Progenitor cell of endocrine pancreas (in vitro differentiated cells): ENCODE measurements around the gene OR2H1. TPM values are rescaled to one million over a fixed set of nuclear protein-coding genes. Genes with fewer than 3 reads are reported as not detected.

Source experiments
- DNase-seq: peaks from one replicate; pipeline ENCODE4 v3.0.0; 2021; ENCODE audit warnings: low spot score; ENCODE audit not compliant: unreplicated experiment
- H3K27ac Mint-ChIP-seq: 2 replicates; pipeline ENCODE4 v1.8.0; 2021; ENCODE audit warnings: mild to moderate bottlenecking, moderate library complexity, mixed read lengths
- H3K27me3 Mint-ChIP-seq: 2 replicates; pipeline ENCODE4 v1.8.0; 2021; ENCODE audit warnings: mixed read lengths
- H3K36me3 Mint-ChIP-seq: 2 replicates; pipeline ENCODE4 v1.8.0; 2022; ENCODE audit warnings: mixed read lengths; ENCODE audit not compliant: insufficient read depth
- H3K4me1 Mint-ChIP-seq: 2 replicates; pipeline ENCODE4 v1.8.0; 2021; ENCODE audit warnings: low read depth, mixed read lengths
- H3K4me3 Mint-ChIP-seq: 2 replicates; pipeline ENCODE4 v1.8.0; 2021; ENCODE audit warnings: low read depth, mild to moderate bottlenecking, moderate library complexity, mixed read lengths
- H3K9me3 Mint-ChIP-seq: 2 replicates; pipeline ENCODE4 v1.8.0; 2021; ENCODE audit warnings: low read depth, mixed read lengths
- total RNA-seq: library from RNA; stranded (reverse); gene quantifications from 2 replicates; pipeline ENCODE4 v1.2.1, GENCODE V29; 2021
- TF ChIP-seq, protein P1 (sequence below): fragments of 200-600 bp; sonication (generic); IDR thresholded peaks from one replicate; pipeline ENCODE4 v1.5.0; 2021; ENCODE audit warnings: antibody characterized with exemption, mild to moderate bottlenecking; ENCODE audit not compliant: unreplicated experiment

OR2H1 gene
- total RNA-seq, 1 donor from 2014 or later = not detected

- Mint-ChIP-seq H3K27ac (no peak overlapping the region), H3K36me3 (no peaks in the 10 kb centered on the region)
- no peak for DNase-seq
Measured at GRCh38 chr6:29500594-29500993, 43.6 kb downstream of the OR2H1 start.

DNA sequence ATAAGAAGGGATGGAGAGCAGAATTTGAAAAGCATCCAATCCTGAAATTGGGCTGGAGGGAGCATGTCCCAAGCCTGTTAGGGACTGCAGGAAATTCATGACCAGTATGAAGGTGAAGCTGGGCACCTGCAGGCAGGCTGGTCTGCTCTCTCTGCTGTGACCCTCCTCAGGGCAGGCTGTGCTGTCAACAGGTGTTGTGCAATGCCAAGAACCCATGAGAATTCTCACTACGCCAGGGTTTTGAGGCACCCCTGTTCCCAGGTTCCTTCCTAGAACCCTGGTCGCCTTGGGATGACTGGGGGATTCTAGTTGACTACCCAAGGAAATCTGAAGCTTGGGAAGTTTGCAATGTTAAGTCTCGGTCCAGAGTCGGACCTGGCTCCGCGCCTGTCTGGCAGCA, 44.2 kb downstream of the OR2H1 start:
- peaks cover 15% of the 10 kb centered on the region for H3K27me3 Mint-ChIP-seq
- H3K4me3 Mint-ChIP-seq = no peak overlapping the region
- TF ChIP-seq, protein P1, sequence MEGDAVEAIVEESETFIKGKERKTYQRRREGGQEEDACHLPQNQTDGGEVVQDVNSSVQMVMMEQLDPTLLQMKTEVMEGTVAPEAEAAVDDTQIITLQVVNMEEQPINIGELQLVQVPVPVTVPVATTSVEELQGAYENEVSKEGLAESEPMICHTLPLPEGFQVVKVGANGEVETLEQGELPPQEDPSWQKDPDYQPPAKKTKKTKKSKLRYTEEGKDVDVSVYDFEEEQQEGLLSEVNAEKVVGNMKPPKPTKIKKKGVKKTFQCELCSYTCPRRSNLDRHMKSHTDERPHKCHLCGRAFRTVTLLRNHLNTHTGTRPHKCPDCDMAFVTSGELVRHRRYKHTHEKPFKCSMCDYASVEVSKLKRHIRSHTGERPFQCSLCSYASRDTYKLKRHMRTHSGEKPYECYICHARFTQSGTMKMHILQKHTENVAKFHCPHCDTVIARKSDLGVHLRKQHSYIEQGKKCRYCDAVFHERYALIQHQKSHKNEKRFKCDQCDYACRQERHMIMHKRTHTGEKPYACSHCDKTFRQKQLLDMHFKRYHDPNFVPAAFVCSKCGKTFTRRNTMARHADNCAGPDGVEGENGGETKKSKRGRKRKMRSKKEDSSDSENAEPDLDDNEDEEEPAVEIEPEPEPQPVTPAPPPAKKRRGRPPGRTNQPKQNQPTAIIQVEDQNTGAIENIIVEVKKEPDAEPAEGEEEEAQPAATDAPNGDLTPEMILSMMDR = no peak
- no peak overlapping the region for H3K27ac Mint-ChIP-seq
- no peaks in the 10 kb centered on the region for H3K4me1 Mint-ChIP-seq
- no peak for DNase-seq
- no peaks in the 10 kb centered on the region for H3K9me3 Mint-ChIP-seq
- H3K36me3 Mint-ChIP-seq = no peaks in the 10 kb centered on the region

More at GRCh38 chr6:29500594-29500993, 43.6 kb downstream of the OR2H1 start:
- Mint-ChIP-seq H3K4me1 (no peaks in the 10 kb centered on the region), H3K9me3 (no peaks in the 10 kb centered on the region), H3K27me3 (peaks cover 15% of the 10 kb centered on the region), H3K4me3 (no peak overlapping the region)
- TF ChIP-seq, protein P1 = no peak

- no peak overlapping the region for H3K27ac Mint-ChIP-seq
- H3K36me3 Mint-ChIP-seq = no peaks in the 10 kb centered on the region
- no peaks in the 10 kb centered on the region for H3K4me1 Mint-ChIP-seq
- peaks cover 8% of the 10 kb centered on the region for H3K27me3 Mint-ChIP-seq
- no peaks in the 10 kb centered on the region for H3K9me3 Mint-ChIP-seq
- DNase-seq = no peak
- TF ChIP-seq, protein P1 = no peak
- no peak overlapping the region for H3K4me3 Mint-ChIP-seq
Measured at GRCh38 chr6:29502181-29502580, 45.2 kb downstream of the OR2H1 start.

DNA sequence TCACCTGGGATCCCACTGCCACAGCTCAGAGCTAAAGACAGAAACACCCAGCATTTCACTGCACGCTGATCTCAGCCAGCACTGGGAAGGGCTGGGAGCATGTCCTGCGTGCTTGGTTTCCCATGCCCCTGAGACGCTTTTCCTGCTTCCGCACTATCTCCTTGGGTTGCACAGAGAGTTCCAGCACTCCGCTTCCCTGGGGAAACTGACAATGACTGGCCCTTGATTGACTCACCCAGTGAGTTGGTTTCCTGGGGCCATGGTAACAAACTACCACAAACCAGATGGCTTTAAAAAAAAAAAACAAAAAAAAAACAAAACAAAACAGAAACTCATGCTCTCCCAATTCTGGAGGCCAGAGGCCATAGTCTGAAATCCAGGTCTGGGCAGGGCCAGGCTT, 45.6 kb downstream of the OR2H1 start:
- Mint-ChIP-seq H3K27ac (no peak overlapping the region), H3K9me3 (no peaks in the 10 kb centered on the region), H3K4me1 (no peaks in the 10 kb centered on the region), H3K27me3 (peaks cover 6% of the 10 kb centered on the region), H3K4me3 (no peak overlapping the region), H3K36me3 (no peaks in the 10 kb centered on the region)
- TF ChIP-seq, protein P1 = no peak
- DNase-seq = no peak

DNA sequence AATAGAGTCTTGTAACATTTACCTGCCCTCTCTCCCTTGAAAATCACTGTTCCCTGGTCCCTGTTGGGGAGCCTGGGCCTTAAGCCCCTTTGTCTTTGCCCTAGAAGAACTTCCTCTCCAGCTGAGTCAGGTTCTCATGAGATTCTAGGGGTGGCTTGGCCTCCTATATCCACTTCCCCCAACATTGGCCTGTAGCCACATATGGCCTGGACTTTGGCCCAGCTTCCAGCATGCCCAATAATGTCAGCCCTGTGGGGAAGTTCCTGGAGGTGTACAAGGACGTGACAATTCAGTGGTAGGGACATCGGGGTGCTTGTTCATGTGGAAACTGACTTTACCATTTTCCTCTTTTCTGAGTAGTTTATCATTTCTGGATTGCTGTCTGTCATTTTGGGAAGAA, 48.0 kb downstream of the OR2H1 start:
- TF ChIP-seq, protein P1 = no peak
- Mint-ChIP-seq H3K9me3 (no peaks in the 10 kb centered on the region), H3K27me3 (peaks cover 12% of the 10 kb centered on the region), H3K36me3 (no peaks in the 10 kb centered on the region), H3K27ac (no peak overlapping the region), H3K4me3 (no peak overlapping the region), H3K4me1 (no peaks in the 10 kb centered on the region)
- DNase-seq = no peak
